Measurements from ENCODE around the gene C2CD2. TPM values are rescaled to one million over a fixed set of nuclear protein-coding genes. Genes with fewer than 3 reads are reported as not detected.

The C2CD2 gene
- total RNA-seq, 6 donors from 2014 or later, result 9.6 to 34.6 (median 22.0) TPM

GRCh38 chr21:41876928-41877652, 76.7 kb downstream of the C2CD2 start:
- H3K27ac ChIP-seq, result no peak overlapping the region
- no peaks in the 10 kb centered on the region for H3K27me3 ChIP-seq
- DNase-seq (no peak), ATAC-seq (ENCODE audit: low FRiP score in 2 of 2) (no peak)
- H3K36me3 ChIP-seq, result no peaks in the 10 kb centered on the region
- H3K4me3 ChIP-seq, result no peak overlapping the region
- no peak for TF ChIP-seq POLR2A (IDR thresholded peaks at IDR 0.05)
- TF ChIP-seq EP300 (IDR thresholded peaks at IDR 0.05), result no peak
- TF ChIP-seq CTCF (IDR thresholded peaks at IDR 0.05), result no peak
- TF ChIP-seq POLR2AphosphoS5 (IDR thresholded peaks at IDR 0.05), result no peak
- 91 to 93% methylated on average over 11 of the region's 11 CpGs for WGBS, 2 donors
- no peaks in the 10 kb centered on the region for H3K9me3 ChIP-seq
- H3K4me1 ChIP-seq, result peaks cover 10 to 26% (median 19%) of the 10 kb centered on the region in 4 donors

GRCh38 chr21:41876396-41876795, 77.4 kb downstream of the C2CD2 start:
- 95 to 100% methylated on average over 1 to 8 of the region's 8 CpGs for WGBS, 2 donors
- no peak for DNase-seq
- Histone ChIP-seq H3K27me3 (no peaks in the 10 kb centered on the region), H3K9me3 (no peaks in the 10 kb centered on the region), H3K4me1 (peaks cover 10 to 26% (median 19%) of the 10 kb centered on the region in 4 donors), H3K36me3 (no peaks in the 10 kb centered on the region), H3K27ac (no peak overlapping the region), H3K4me3 (no peak overlapping the region)
- ATAC-seq (ENCODE audit: low FRiP score in 2 of 2), result no peak
- TF ChIP-seq CTCF (IDR thresholded peaks at IDR 0.05) (no peak), EP300 (IDR thresholded peaks at IDR 0.05) (no peak), POLR2AphosphoS5 (IDR thresholded peaks at IDR 0.05) (no peak), POLR2A (IDR thresholded peaks at IDR 0.05) (no peak)

- H3K27me3 ChIP-seq, result no peaks in the 10 kb centered on the region
- 94 to 98% methylated on average over 8 of the region's 8 CpGs for WGBS, 2 donors
- DNase-seq (no peak), ATAC-seq (ENCODE audit: low FRiP score in 2 of 2) (no peak)
- no peaks in the 10 kb centered on the region for H3K9me3 ChIP-seq
- H3K4me3 ChIP-seq, result no peak overlapping the region
- peaks cover 10 to 23% (median 19%) of the 10 kb centered on the region in 4 donors for H3K4me1 ChIP-seq
- TF ChIP-seq POLR2A (IDR thresholded peaks at IDR 0.05) (no peak), EP300 (IDR thresholded peaks at IDR 0.05) (no peak), CTCF (IDR thresholded peaks at IDR 0.05) (no peak), POLR2AphosphoS5 (IDR thresholded peaks at IDR 0.05) (no peak)
- H3K36me3 ChIP-seq, result no peaks in the 10 kb centered on the region
- no peak overlapping the region for H3K27ac ChIP-seq
Observed at GRCh38 chr21:41875086-41875485, 78.7 kb downstream of the C2CD2 start.

- Histone ChIP-seq H3K27ac (no peak overlapping the region), H3K36me3 (no peaks in the 10 kb centered on the region), H3K4me3 (no peak overlapping the region), H3K9me3 (no peaks in the 10 kb centered on the region), H3K4me1 (peaks cover 10 to 18% (median 14%) of the 10 kb centered on the region in 4 donors), H3K27me3 (no peaks in the 10 kb centered on the region)
- no peak for TF ChIP-seq POLR2A (IDR thresholded peaks at IDR 0.05)
- TF ChIP-seq POLR2AphosphoS5 (IDR thresholded peaks at IDR 0.05), result no peak
- TF ChIP-seq EP300 (IDR thresholded peaks at IDR 0.05), result no peak
- no peak for ATAC-seq (ENCODE audit: low FRiP score in 2 of 2)
- DNase-seq, result no peak
- WGBS, 2 donors, result 87 to 93% methylated on average over 11 of the region's 11 CpGs
Observed at GRCh38 chr21:41874611-41875010, 79.2 kb downstream of the C2CD2 start.

GRCh38 chr21:41873426-41873825, 80.4 kb downstream of the C2CD2 start:
- WGBS, 2 donors, result 95 to 98% methylated on average over 6 of the region's 6 CpGs
- Histone ChIP-seq H3K4me3 (no peak overlapping the region), H3K9me3 (no peaks in the 10 kb centered on the region), H3K36me3 (no peaks in the 10 kb centered on the region), H3K4me1 (peaks cover 10 to 15% (median 13%) of the 10 kb centered on the region in 4 donors), H3K27ac (no peak overlapping the region), H3K27me3 (no peaks in the 10 kb centered on the region)
- ATAC-seq (ENCODE audit: low FRiP score in 2 of 2) (no peak), DNase-seq (no peak)
- TF ChIP-seq CTCF (IDR thresholded peaks at IDR 0.05) (no peak), POLR2A (IDR thresholded peaks at IDR 0.05) (no peak), POLR2AphosphoS5 (IDR thresholded peaks at IDR 0.05) (no peak), EP300 (IDR thresholded peaks at IDR 0.05) (no peak)
